Loucy (cell line): Measurements from ENCODE around the gene CENPN.

Experiments
- H2AFZ ChIP-seq: fragments of 200-600 bp; sonication (generic); 2 replicates; pipeline ENCODE4 v1.6.0; 2016; ENCODE audit warnings: antibody characterized with exemption, mild to moderate bottlenecking, low read length, moderate library complexity
- H3F3A ChIP-seq: fragments of 200-600 bp; 2 replicates; pipeline ENCODE4 v1.6.0; 2016; ENCODE audit warnings: antibody characterized with exemption, low read depth, mild to moderate bottlenecking
- H3K27me3 ChIP-seq: fragments of 200-600 bp; sonication (generic); 2 replicates; pipeline ENCODE4 v1.6.1; 2014; ENCODE audit warnings: low read length, mild to moderate bottlenecking; ENCODE audit not compliant: insufficient read depth, poor library complexity, severe bottlenecking
- H3K36me3 ChIP-seq: fragments of 200-600 bp; sonication (generic); 2 replicates; pipeline ENCODE4 v1.6.1; 2016; ENCODE audit warnings: low read length; ENCODE audit not compliant: insufficient read depth
- H3K4me1 ChIP-seq: fragments of 200-600 bp; sonication (generic); 2 replicates; pipeline ENCODE4 v1.5.1; 2014; ENCODE audit warnings: low read length, mild to moderate bottlenecking; ENCODE audit not compliant: insufficient read depth, poor library complexity, severe bottlenecking
- H3K4me2 ChIP-seq: fragments of 200-600 bp; sonication (generic); 2 replicates; pipeline ENCODE4 v1.6.0; 2014; ENCODE audit warnings: antibody characterized with exemption, low read length, low read depth, mild to moderate bottlenecking; ENCODE audit not compliant: poor library complexity, severe bottlenecking
- H3K4me3 ChIP-seq: fragments of 200-600 bp; sonication (generic); 2 replicates; pipeline ENCODE4 v1.5.1; 2014; ENCODE audit warnings: low read length, mild to moderate bottlenecking, mixed read lengths; ENCODE audit not compliant: poor library complexity, severe bottlenecking
- H3K79me2 ChIP-seq: fragments of 200-600 bp; sonication (generic); 2 replicates; pipeline ENCODE4 v1.6.1; 2014; ENCODE audit warnings: low read length; ENCODE audit not compliant: insufficient read depth
- H3K9ac ChIP-seq: fragments of 200-600 bp; sonication (generic); 2 replicates; pipeline ENCODE4 v1.6.0; 2014; ENCODE audit warnings: mild to moderate bottlenecking, low read depth, low read length, moderate library complexity; ENCODE audit not compliant: poor library complexity, severe bottlenecking
- H3K9me2 ChIP-seq: fragments of 200-600 bp; sonication (generic); replicated peaks from 2 replicates; pipeline ENCODE4 v1.6.1; 2016; ENCODE audit warnings: low read depth, low read length, mixed read lengths
- H3K9me3 ChIP-seq: fragments of 200-600 bp; sonication (generic); 2 replicates; pipeline ENCODE4 v1.6.1; 2014; ENCODE audit warnings: mild to moderate bottlenecking, antibody characterized with exemption, low read length, low read depth; ENCODE audit not compliant: insufficient read depth
- H4K20me1 ChIP-seq: fragments of 200-600 bp; sonication (generic); 2 replicates; pipeline ENCODE4 v1.6.0; 2014; ENCODE audit warnings: antibody characterized with exemption, low read length, mild to moderate bottlenecking; ENCODE audit not compliant: insufficient read depth, poor library complexity, severe bottlenecking
- EZH2phosphoT487 ChIP-seq: fragments of 200-600 bp; IDR thresholded peaks from 2 replicates; pipeline ENCODE4 v1.6.1; 2018; ENCODE audit warnings: antibody characterized with exemption, mild to moderate bottlenecking, moderate library complexity, borderline replicate concordance
- TF ChIP-seq, protein P1 (sequence below): fragments of 200-600 bp; sonication (generic); conservative IDR thresholded peaks from 2 replicates; pipeline ENCODE4 v1.5.1; 2014; ENCODE audit warnings: mild to moderate bottlenecking, antibody characterized with exemption, low read length

The CENPN gene

DNA sequence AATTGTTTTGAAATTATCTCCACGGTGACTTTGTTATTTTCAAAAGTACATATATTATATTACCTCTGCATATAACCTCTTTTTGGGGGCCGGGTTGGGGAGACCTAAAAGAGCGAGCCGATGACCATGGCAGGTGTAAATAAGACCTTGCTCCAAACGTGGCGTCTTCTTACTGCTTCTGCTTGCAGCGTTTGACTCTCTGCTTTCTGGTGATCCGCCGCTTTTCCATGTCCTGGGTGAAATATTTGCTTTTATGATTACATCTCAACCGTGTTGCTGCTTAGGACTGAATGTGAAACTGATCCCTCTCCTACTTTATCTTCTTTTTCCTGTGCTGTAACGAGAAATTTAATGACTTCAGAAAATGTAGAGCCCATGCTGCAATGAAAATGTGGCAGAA lies 46.7 kb downstream of the CENPN start:
- TF ChIP-seq, protein P1, sequence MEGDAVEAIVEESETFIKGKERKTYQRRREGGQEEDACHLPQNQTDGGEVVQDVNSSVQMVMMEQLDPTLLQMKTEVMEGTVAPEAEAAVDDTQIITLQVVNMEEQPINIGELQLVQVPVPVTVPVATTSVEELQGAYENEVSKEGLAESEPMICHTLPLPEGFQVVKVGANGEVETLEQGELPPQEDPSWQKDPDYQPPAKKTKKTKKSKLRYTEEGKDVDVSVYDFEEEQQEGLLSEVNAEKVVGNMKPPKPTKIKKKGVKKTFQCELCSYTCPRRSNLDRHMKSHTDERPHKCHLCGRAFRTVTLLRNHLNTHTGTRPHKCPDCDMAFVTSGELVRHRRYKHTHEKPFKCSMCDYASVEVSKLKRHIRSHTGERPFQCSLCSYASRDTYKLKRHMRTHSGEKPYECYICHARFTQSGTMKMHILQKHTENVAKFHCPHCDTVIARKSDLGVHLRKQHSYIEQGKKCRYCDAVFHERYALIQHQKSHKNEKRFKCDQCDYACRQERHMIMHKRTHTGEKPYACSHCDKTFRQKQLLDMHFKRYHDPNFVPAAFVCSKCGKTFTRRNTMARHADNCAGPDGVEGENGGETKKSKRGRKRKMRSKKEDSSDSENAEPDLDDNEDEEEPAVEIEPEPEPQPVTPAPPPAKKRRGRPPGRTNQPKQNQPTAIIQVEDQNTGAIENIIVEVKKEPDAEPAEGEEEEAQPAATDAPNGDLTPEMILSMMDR, result no peak
- no peak for TF ChIP-seq EZH2phosphoT487
- H3K27me3 ChIP-seq, result no peaks in the 10 kb centered on the region
- no peaks in the 10 kb centered on the region for H4K20me1 ChIP-seq
- no peak overlapping the region for H2AFZ ChIP-seq
- H3K4me1 ChIP-seq, result no peaks in the 10 kb centered on the region
- H3F3A ChIP-seq, result no peaks in the 10 kb centered on the region
- H3K4me2 ChIP-seq, result no peak overlapping the region
- no peak overlapping the region for H3K9ac ChIP-seq
- no peak overlapping the region for H3K4me3 ChIP-seq
- H3K9me3 ChIP-seq, result no peaks in the 10 kb centered on the region
- no peaks in the 10 kb centered on the region for H3K79me2 ChIP-seq
- no peaks in the 10 kb centered on the region for H3K36me3 ChIP-seq
- H3K9me2 ChIP-seq, result no peaks in the 10 kb centered on the region

DNA sequence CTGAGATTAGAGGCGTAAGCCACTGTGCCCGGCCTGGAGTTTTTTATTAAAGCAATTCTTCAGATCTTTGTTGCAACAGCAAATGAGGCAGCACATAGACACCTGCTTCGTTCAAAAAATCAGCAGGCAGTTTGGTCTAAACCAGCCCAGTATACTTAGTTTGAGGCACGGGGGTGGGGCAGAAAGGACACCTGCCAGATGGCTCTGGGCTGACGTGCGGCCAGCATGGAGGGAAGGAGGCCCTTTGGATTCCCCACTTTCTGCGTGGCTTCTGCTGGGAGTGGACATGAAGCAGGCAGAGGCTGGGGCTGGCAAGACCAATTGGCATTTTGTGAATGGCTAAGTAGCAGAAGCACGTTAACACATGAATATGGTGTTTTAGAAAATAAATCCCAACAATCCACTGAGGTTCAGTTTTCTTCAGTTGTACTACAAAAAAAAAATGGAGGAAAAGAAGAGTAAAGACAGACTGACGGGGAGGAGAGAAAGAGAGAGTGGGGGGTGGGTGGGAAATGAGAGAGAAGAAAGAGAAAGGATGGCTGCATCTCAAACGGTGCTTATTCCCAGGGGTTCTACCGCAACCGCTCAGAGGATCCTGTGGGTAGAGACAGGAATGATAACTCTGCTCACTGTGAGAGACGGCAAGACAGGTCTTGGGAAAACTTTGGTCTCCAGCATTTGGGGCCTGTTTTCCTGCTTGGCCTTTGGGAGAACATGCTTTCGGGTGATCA lies 53.7 kb downstream of the CENPN start:
- H4K20me1 ChIP-seq, result no peaks in the 10 kb centered on the region
- H3K36me3 ChIP-seq, result no peaks in the 10 kb centered on the region
- no peaks in the 10 kb centered on the region for H3K4me1 ChIP-seq
- no peaks in the 10 kb centered on the region for H3K79me2 ChIP-seq
- H3F3A ChIP-seq, result no peaks in the 10 kb centered on the region
- no peak overlapping the region for H3K4me2 ChIP-seq
- H2AFZ ChIP-seq, result no peak overlapping the region
- H3K27me3 ChIP-seq, result no peaks in the 10 kb centered on the region
- TF ChIP-seq, protein P1, result no peak
- TF ChIP-seq EZH2phosphoT487, result no peak
- no peak overlapping the region for H3K4me3 ChIP-seq
- no peaks in the 10 kb centered on the region for H3K9me3 ChIP-seq
- H3K9ac ChIP-seq, result no peak overlapping the region
- H3K9me2 ChIP-seq, result no peaks in the 10 kb centered on the region

DNA sequence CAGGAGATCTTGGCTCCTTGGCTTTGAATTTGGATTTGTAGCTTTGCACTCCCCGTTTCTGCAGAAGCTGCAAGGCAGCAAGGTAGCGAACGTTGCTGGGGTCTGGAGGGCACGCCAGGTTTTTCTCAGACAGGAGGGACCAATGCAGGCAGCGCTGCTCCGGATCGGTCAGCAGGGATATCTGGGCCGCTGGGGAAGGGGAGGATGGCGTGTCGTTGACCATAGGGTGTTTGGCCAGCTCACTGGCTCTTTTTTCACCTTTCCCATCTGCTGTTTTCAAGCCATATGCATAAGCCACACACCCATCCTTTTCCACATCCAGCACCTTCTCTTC lies 54.3 kb downstream of the CENPN start:
- Histone ChIP-seq H3K4me3 (no peak overlapping the region), H3K9me2 (no peaks in the 10 kb centered on the region), H4K20me1 (no peaks in the 10 kb centered on the region), H3K4me2 (no peak overlapping the region), H3K36me3 (no peaks in the 10 kb centered on the region), H3K4me1 (no peaks in the 10 kb centered on the region), H3K9ac (no peak overlapping the region), H3F3A (no peaks in the 10 kb centered on the region), H3K9me3 (no peaks in the 10 kb centered on the region), H3K27me3 (no peaks in the 10 kb centered on the region), H2AFZ (no peak overlapping the region), H3K79me2 (no peaks in the 10 kb centered on the region)
- TF ChIP-seq, protein P1, result no peak
- TF ChIP-seq EZH2phosphoT487, result no peak
